Activated T-cell treated with anti-CD3 and anti-CD28 coated beads, Interleukin-2, amount 50 U/mL, for 4 hours (primary cell): ENCODE results near the gene RBBP9. TPM values are rescaled to one million over a fixed set of nuclear protein-coding genes. Genes with fewer than 3 reads are reported as not detected.

ENCODE experiments used
- ATAC-seq, 2 donors: fragments of 200-7000 bp; cut with Tn5 transposase; one replicate each; pipeline ENCODE4 v1.10.0; 2021
- DNase-seq: peaks from one replicate; pipeline ENCODE4 v3.0.0-alpha.2; 2020
- H3K27me3 Mint-ChIP-seq: one replicate; pipeline ENCODE4 v1.8.0; 2021; ENCODE audit warnings: low read depth, mixed read lengths
- H3K36me3 Mint-ChIP-seq: one replicate; pipeline ENCODE4 v1.8.0; 2022; ENCODE audit warnings: mixed read lengths; ENCODE audit not compliant: insufficient read depth
- H3K4me1 Mint-ChIP-seq: one replicate; pipeline ENCODE4 v1.8.0; 2021; ENCODE audit warnings: low read depth, mixed read lengths
- H3K4me3 Mint-ChIP-seq: one replicate; pipeline ENCODE4 v1.8.0; 2021; ENCODE audit warnings: mild to moderate bottlenecking, moderate library complexity, mixed read lengths
- H3K9me3 Mint-ChIP-seq: one replicate; pipeline ENCODE4 v1.8.0; 2021; ENCODE audit warnings: mixed read lengths
- total RNA-seq, 3 donors: library from RNA; stranded (reverse); gene quantifications; one replicate each; pipeline ENCODE4 v1.2.1, GENCODE V29; 2021

Gene RBBP9
- total RNA-seq, 3 donors from 2014 or later = 11.1 to 15.1 (median 12.3) TPM

GRCh38 chr20:18477218-18477617 lies 19.8 kb downstream of the RBBP9 start:
- H3K4me1 Mint-ChIP-seq = no peaks in the 10 kb centered on the region
- H3K9me3 Mint-ChIP-seq = no peaks in the 10 kb centered on the region
- no peak for ATAC-seq

GRCh38 chr20:18466894-18467730 lies 29.9 kb downstream of the RBBP9 start, which contains the start of the genes DZANK1 and POLR3F:
DZANK1 (minus strand) TSS chr20:18467030; CDS start chr20:18465358, 1,672 bp downstream.
POLR3F (plus strand) TSS chr20:18467390; CDS start chr20:18467507, 117 bp downstream.
- Mint-ChIP-seq H3K27me3 (no peaks in the 10 kb centered on the region), H3K4me3 (peak within 1 kb of the TSS; percentile 97), H3K9me3 (no peaks in the 10 kb centered on the region), H3K4me1 (peaks cover 27% of the 10 kb centered on the region), H3K36me3 (peaks cover 4% of the 10 kb centered on the region)
- peak; percentile 98 to 99 for ATAC-seq
- DNase-seq = peak; percentile 89

More at GRCh38 chr20:18477218-18477617, 19.8 kb downstream of the RBBP9 start:
- no peak overlapping the region for H3K4me3 Mint-ChIP-seq
- H3K36me3 Mint-ChIP-seq = peaks cover 31% of the 10 kb centered on the region
- H3K27me3 Mint-ChIP-seq = no peaks in the 10 kb centered on the region
- no peak for DNase-seq

GRCh38 chr20:18466574-18466893 lies 30.5 kb downstream of the RBBP9 start:
- peaks cover 4% of the 10 kb centered on the region for H3K36me3 Mint-ChIP-seq
- no peaks in the 10 kb centered on the region for H3K27me3 Mint-ChIP-seq
- ATAC-seq = peak; percentile 41 to 44
- peaks cover 27% of the 10 kb centered on the region for H3K4me1 Mint-ChIP-seq
- DNase-seq = no peak
- H3K9me3 Mint-ChIP-seq = no peaks in the 10 kb centered on the region
- H3K4me3 Mint-ChIP-seq = peak overlapping the region; percentile 97

- Mint-ChIP-seq H3K4me1 (peaks cover 27% of the 10 kb centered on the region), H3K36me3 (peaks cover 1% of the 10 kb centered on the region), H3K9me3 (no peaks in the 10 kb centered on the region), H3K4me3 (peak overlapping the region; percentile 97), H3K27me3 (no peaks in the 10 kb centered on the region)
- ATAC-seq (no peak), DNase-seq (no peak)
Observed at GRCh38 chr20:18465536-18466200, 31.4 kb downstream of the RBBP9 start.

- Mint-ChIP-seq H3K27me3 (no peaks in the 10 kb centered on the region), H3K4me1 (no peaks in the 10 kb centered on the region), H3K9me3 (peaks cover 5% of the 10 kb centered on the region), H3K36me3 (peaks cover 2% of the 10 kb centered on the region), H3K4me3 (no peak overlapping the region)
- DNase-seq = no peak
- no peak for ATAC-seq
Observed at GRCh38 chr20:18456600-18456999, 40.4 kb downstream of the RBBP9 start.

- Mint-ChIP-seq H3K4me3 (no peak overlapping the region), H3K36me3 (peaks cover 8% of the 10 kb centered on the region), H3K9me3 (no peaks in the 10 kb centered on the region), H3K27me3 (no peaks in the 10 kb centered on the region), H3K4me1 (no peaks in the 10 kb centered on the region)
- ATAC-seq (no peak), DNase-seq (no peak)
Observed at GRCh38 chr20:18443886-18444285, 53.1 kb downstream of the RBBP9 start.

GRCh38 chr20:18440403-18440802 lies 56.6 kb downstream of the RBBP9 start:
- Mint-ChIP-seq H3K36me3 (peaks cover 5% of the 10 kb centered on the region), H3K9me3 (no peaks in the 10 kb centered on the region), H3K27me3 (no peaks in the 10 kb centered on the region), H3K4me1 (no peaks in the 10 kb centered on the region), H3K4me3 (no peak overlapping the region)
- no peak for ATAC-seq
- no peak for DNase-seq

- ATAC-seq (no peak), DNase-seq (no peak)
- H3K27me3 Mint-ChIP-seq = no peaks in the 10 kb centered on the region
- H3K4me1 Mint-ChIP-seq = no peaks in the 10 kb centered on the region
- H3K9me3 Mint-ChIP-seq = no peaks in the 10 kb centered on the region
- H3K36me3 Mint-ChIP-seq = peaks cover 4% of the 10 kb centered on the region
- H3K4me3 Mint-ChIP-seq = no peak overlapping the region
Observed at GRCh38 chr20:18436847-18437246, 60.2 kb downstream of the RBBP9 start.

Other genes starting within 250 kb of the RBBP9 start
- 1 to 10 TPM; 4.2 to 5.8 (median 4.9) TPM for gene ZNF133, start 208.7 kb downstream of the RBBP9 start, total RNA-seq
- 1 to 10 TPM; 1.3 to 2.0 (median 1.6) TPM for gene DZANK1, start 30.2 kb downstream of the RBBP9 start, total RNA-seq
- gene POLR3F, start 29.8 kb downstream of the RBBP9 start, total RNA-seq = 10 to 100 TPM; 19.6 to 22.1 (median 21.5) TPM
- 10 to 100 TPM; 77.0 to 99.1 (median 91.1) TPM for gene SEC23B, start 10.7 kb upstream of the RBBP9 start, total RNA-seq
- gene SMIM26, start 70.2 kb upstream of the RBBP9 start, total RNA-seq = 10 to 100 TPM; 61.3 to 65.5 (median 61.6) TPM
- gene DTD1, start 90.8 kb upstream of the RBBP9 start, total RNA-seq = 10 to 100 TPM; 42.9 to 50.7 (median 47.4) TPM